GM21528 (cell line): ENCODE measurements around the gene DES.

Source experiments
- ATAC-seq: cut with Tn5 transposase; IDR thresholded peaks from one replicate; pipeline ENCODE4 v1.9.1; 2021; ENCODE audit warnings: mild to moderate bottlenecking, moderate library complexity; ENCODE audit not compliant: unreplicated experiment, low FRiP score

The DES gene

GRCh38 chr2:219470429-219470828 lies 52.3 kb downstream of the DES start:
- ATAC-seq: no peak

GRCh38 chr2:219471476-219472371 lies 53.5 kb downstream of the DES start:
- no peak for ATAC-seq

GRCh38 chr2:219472629-219473187 lies 54.5 kb downstream of the DES start:
- no peak for ATAC-seq

- no peak for ATAC-seq
These were observed 55.3 kb downstream of the DES start for GRCh38 chr2:219473511-219473910.

- ATAC-seq: no peak
These were observed 56.3 kb downstream of the DES start for GRCh38 chr2:219474285-219475060.

GRCh38 chr2:219475278-219475677 lies 57.1 kb downstream of the DES start:
- ATAC-seq: no peak

- no peak for ATAC-seq
These were observed 57.8 kb downstream of the DES start for GRCh38 chr2:219475697-219476651.
